Activated effector memory CD4-positive, alpha-beta T cell treated with anti-CD3 and anti-CD28 coated beads, Interleukin-2, amount 50 U/mL, for 16 hours (primary cell): Measurements from ENCODE around the gene B3GALNT2.

Experiments
- DNase-seq: peaks from one replicate; pipeline ENCODE4 v3.0.0-alpha.2; 2020

The B3GALNT2 gene

DNA sequence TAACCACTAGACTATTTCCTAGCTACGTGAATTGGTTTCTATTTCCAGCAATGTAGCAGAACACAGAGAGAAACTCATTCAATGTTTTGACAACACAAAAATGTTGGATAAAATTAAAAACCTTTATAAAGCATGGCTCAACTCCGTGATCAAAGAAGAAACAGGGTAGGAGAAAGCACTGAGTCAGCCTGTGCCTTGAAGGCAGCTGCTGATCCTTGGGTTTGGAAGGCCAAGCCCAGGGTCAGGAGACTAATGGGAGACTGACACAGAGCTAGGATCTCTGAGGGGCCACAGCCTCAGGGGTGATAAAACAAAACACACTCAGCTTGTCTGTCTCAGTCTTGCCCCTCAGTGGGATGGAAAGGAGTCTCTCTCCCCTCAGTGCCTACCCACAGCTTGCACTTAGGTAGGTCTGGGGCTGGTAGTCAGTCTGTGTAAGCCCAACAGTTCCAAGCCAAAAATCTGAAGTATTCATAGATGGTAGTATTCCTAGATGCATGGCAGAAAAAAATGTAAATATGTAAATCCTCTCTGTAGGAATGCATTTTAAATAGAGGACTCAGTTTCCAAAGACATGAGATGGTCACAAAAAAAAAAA, 53.3 kb downstream of the B3GALNT2 start:
- no peak for DNase-seq

DNA sequence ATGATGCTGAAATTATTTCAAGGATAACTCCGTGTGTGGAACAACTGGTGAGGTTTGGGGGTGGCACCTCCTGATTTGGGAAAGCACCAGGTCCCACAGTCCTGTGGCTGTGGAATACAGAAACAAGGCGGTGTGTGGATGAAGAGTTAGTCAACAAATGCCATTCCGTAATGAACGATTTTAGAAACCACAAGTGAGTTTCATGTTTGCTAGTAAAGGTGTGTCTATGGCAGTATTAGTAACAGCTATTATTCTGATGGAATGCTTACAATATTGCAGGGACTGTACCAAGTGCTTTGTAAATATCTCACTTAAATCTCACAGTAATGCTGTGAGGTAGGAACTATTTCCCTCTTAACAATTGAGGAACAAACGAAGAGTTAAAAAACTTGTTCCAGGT, 53.8 kb downstream of the B3GALNT2 start:
- DNase-seq = no peak

DNA sequence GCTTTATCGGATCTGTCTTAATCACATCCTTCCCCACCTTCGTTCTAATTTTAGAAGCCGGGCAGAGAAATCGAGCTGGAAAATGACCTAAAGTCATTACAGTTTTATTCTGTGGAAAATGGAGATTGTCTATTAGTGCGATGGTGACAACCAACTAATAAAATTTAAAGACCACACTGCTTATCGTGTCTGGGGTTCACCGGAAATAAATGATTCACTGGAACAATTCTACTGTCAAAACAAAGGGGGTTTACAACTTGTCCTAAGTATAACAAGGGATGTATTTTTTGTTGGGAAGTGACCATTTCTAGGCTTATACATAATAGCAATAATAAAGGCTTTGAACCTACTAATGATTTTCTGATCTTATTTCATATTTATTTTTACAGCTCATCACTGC, 55.6 kb downstream of the B3GALNT2 start:
- DNase-seq = no peak

DNA sequence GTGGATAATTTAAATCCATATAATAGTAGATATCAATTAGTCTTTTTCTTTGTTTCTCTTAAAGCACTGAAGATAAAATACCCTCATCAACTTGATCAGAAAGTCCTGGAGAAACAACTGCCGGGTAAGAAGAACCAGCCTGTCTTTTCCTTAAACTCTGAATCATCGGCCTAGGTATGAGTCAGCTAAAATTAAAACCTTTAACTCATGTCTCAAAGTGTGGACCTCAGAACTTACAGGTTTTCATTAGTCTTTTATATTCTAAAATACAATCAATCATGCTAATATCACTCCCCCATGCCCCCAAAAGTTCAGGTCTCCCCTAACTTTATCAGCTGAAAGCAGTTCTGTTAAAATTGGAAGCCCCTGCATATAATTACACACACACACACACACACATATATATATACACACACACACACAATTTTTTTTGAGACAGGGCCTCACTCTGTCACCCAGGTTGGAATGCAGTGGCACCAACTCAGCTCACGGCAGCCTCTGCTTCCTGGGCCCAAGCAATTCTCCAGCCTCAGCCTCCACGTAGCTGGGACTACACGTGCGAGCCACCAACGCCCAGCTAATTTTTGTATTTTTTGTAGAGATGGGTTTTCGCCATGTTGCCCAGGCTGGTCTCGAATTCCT, 61.3 kb downstream of the B3GALNT2 start:
- no peak for DNase-seq

DNA sequence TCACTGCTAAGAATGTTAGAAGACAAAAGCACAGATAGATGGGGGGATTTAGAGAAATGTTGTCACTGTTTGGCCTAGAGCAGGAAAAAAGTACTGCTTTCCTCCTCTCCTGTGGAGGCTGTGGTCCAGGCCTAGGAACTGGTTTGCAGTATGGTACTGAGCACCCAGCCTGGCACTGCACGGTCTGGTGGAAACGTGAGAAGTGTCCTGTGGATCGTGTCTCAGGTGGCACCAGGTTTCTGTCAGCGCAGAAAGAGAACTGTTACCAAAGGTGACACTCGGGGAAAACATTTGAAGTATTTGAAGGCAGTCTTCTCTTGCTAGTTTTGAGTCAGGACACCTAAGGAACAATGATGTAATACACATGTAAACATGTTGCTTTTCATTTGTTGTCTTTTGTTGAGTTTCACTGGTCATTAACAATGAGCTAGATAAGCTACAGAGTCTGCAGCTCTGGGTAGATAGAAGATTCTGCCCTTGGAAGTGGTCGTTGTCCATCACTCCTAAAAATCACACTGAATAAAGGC, 63.0 kb downstream of the B3GALNT2 start:
- no peak for DNase-seq

DNA sequence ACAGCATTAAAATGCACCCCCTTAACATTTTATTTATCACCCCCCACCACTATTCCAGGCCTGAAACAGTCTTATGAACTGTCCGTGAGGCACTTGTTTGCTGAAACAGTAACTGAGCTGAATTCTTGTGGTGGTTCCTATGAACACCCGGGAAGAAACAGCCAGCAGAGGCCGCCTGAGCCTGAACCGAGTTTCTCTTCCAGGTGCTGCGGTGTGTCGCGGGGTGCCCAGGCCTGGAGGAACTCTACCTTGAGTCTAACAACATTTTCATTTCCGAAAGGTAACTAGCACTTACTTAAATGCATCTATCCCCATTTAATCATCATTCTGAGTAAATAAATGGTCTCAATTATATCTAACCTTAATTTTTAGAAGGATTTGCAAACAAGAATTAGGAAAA, 70.3 kb downstream of the B3GALNT2 start:
- no peak for DNase-seq

DNA sequence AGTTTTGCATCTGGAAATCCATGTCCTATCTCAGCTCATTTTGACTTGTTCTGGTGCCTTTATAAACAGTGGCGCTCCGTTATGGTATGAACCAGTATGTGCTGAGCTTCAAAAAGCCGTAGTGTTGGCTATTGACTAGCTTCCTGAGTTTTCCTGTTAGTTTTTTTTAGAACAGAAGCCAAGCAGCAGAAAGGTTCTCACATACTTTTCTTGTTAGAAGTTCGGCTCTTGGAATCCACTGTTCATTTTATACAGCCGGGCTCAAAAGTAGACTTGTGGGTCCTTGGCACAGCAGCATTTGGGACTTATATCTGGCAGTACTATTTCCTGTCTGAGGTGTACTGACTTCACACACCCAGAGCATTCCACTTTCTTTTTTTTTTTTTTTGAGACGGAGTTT, 73.3 kb downstream of the B3GALNT2 start:
- DNase-seq = no peak

DNA sequence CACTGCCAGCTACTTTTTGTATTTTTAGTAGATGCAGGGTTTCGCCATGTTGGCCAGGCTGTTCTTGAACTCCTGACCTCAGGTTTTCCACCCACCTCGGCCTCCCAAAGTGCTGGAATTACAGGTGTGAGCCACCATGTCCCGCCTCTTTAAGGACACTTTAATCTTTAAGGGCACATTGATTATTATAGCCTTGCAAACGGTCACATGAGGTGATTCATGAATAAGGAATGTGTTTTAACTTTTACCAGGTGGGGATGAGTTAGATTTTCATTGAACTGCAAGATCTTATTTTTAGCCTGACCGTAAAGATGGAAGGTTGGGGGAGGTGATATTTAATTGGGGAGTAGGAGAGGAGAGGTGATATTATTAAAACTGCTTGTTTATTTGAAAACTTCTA, 75.1 kb downstream of the B3GALNT2 start:
- DNase-seq = no peak

DNA sequence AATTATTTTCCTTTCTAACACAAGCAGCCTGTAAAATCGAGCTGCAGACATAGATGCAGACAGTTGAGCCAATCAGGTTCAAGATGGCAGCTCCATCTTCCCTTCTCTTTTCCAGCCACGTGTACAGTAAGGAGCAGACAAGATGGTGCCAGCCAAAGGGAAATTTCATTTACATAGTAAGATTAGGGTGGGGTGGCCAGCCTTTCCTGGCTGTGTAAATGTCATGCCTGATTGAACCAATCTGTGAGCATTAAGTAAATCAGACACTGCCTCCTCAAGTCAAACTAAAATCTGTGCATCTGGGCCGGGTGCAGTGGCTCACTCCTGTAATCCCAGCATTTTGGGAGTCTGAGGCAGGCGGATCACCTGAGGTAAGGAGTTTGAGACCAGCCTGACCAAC, 76.8 kb downstream of the B3GALNT2 start:
- no peak for DNase-seq

DNA sequence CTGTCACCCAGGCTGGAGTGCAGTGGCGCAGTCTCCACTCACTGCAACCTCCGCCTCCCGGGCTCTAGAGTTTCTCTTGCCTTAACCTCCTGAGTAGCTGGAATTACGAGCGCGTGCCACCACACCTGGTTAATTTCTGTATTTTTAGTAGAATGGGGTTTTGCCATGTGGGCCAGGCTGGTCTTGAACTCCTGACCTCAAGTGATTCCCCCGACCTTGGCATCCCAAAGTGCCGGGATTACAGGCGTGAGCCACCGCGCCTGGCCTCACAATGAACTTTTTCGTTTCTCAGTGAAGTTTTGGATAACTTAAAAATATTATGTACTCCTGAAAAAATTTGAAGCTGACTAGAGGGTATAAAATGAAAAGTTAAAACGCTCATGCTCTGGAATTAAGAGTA, 77.6 kb downstream of the B3GALNT2 start:
- no peak for DNase-seq

DNA sequence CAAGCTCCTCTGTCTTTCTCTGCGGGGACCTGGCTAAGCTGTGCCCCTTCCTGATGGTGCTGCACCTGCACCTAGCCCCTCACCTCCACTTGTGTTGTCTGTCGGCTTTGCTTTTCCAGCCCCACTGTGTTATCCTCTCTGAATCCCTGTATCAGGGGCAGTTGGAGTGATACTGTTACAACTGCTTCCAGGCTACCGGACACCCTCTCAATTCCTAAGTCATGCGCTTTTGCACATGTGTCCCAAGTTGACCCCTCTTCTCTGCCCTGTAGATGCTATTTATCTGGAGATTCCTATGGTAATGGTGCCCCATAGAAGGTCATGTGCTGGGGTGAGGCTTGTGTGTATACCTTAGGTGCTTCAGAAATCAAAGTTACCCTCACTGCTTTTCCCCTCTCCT, 78.1 kb downstream of the B3GALNT2 start:
- DNase-seq = no peak

DNA sequence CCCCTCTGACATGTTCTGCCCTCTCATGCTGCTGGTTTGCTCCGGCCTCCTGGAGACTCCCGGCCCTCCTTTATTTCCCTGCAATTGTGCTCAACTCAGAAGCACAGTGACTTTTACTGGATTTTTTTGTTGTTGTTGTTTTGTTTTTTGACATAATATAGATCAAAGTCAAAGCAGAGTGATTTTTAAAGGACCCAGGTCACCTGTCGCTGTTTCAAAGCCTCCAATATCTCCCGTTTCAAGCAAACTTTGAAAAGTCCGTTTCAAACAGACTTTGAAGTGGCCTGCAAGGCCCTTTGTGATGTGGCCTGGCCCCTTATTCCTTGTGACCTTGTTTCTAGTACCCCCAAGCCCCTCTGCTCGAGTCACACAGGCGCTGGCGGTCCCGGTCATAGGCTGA, 78.9 kb downstream of the B3GALNT2 start:
- DNase-seq = no peak

DNA sequence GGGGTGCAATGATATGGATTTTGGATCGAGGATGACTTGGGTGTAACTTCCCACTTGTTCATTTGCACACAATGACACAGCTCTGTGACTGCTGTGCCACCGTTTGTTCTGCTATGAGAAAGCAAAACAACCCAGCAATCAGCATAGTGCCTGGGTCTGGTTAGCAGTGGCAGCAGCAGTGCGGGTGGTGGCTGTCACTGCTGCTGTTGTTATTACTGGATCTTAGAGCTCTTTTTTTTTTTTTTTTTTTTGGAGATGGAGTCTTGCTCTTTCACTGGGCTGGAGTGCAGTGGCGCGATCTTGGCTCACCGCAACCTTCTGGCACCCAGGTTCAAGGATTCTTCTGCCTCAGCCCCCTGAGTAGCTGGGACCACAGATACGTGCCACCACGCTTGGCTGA, 80.2 kb downstream of the B3GALNT2 start:
- DNase-seq = no peak

DNA sequence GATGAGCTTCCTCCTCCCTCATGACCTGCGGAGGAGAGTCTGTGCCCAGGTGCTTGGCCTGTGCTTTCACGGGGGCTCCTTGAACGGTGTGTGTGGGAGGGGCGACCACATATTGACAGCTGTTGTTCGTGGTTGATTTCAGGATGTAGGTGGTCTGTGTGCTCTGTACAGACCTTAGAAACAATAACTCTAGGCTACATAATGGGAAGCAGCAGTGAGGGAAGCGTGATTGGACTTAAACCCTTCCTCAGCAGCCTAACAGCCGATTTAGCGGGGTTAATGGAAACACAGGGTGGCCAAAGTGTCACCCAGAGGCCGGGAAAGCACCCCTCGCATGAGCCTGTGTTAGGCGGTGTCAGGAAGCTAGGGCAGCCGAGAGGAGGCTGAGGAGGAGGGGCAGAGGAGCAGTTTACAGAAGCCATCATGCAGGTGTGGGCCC, 81.0 kb downstream of the B3GALNT2 start:
- DNase-seq = peak; percentile 65

DNA sequence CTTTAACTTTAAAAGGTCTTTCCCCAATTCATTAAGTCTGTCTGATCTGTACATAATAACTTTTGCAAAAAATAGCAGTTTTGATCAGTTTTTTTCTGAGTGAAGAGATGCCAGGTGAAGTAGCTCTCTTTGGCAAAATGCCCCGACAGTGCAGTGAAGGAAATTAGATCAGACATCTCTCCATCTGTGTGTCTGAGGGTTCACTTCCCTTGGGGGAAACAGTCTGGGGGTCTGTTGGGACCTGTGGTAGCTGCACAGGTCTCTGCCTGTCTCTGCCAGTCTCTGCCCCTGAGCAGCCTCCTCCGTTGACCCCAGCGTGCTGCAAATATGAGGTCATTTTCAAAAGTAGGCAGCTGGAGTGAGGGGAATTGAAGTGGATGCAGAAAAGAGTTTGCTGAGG, 82.5 kb downstream of the B3GALNT2 start:
- no peak for DNase-seq

DNA sequence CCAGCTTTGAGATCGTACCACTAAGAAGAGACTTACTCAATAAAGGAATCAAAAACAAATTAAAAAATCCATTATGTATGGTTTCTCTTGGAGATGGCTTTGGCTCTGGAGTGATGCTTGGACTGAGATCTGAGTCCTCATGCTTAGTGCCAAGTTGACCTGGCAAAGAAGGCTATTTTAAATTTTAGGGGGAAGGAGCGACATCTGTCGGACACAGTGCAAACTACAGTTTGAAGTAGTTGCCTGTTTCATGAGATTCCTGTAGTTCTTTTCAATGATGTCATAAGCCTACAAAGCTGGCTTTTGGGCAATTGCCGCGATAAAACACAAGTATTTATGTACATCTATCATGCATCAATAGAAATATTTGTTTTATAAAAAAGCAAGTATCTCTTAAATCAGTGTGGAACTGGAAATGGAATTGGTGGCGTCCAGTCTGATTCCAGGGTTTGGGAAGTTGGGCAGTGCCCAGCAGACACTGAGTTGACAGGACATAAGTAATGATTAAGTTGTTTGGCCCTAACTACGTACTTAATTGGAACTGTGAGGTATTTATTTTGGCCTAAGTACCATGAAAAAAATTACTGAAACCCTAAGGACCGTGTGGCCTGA, 87.1 kb downstream of the B3GALNT2 start:
- DNase-seq = peak; percentile 80

DNA sequence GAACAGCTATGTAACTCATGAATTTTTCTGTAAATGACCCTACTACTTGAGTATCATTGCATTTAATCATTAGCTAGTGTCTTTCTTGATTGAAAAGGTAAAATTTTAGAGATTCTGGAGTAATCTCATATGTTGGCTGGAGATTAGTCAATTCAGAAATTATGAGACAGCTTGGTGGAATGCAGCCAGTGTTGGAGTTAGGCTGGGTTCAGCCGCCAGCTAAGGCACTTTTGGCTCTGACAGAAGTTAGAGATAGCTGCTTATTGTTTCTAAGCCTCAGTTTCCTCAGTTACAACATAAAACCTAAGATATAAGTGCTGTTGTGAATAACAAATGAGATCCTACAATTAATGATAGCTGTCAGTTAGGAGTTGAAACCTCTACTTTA, 87.6 kb downstream of the B3GALNT2 start:
- no peak for DNase-seq

DNA sequence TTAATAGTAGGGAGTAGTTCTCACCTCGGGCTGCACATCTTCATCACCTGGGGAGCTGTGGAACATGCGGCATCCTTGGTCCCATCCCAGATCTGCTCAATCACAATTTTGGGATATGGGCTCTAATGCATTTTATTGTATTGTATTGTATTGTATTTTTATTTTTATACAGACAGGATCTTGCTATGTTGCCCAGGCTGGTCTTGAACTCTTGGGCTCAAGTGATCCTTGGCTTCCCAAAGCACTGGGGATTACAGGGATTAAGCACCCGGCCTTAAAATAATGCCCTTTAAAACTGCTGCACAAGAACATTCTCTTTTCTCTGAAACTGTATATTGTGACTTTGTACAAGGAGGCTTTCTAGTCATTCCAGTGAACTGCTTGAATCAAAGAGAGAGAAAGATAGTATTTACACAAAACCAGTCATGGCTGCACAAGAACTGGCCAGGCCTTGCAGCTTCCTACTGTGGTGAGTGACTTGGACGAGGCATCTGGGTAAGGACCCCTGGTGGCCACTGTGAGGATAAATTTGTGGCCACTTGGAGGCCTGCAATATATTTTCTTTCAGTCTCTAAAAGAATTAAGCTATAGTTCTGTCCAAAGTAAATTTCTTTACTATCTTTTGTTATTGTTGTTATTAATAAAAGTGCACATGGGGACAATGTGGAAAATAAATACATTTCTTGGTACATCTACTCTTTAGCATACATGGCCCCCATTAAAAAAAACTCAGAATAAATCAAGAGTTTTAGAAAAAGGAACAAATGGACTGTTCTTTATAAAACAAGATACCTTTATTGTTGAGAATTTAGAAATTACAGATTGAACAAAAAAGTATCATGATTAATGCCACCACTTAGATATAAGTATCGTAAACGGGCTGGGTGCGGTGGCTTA, 89.0 kb downstream of the B3GALNT2 start:
- peak; percentile 83 for DNase-seq

DNA sequence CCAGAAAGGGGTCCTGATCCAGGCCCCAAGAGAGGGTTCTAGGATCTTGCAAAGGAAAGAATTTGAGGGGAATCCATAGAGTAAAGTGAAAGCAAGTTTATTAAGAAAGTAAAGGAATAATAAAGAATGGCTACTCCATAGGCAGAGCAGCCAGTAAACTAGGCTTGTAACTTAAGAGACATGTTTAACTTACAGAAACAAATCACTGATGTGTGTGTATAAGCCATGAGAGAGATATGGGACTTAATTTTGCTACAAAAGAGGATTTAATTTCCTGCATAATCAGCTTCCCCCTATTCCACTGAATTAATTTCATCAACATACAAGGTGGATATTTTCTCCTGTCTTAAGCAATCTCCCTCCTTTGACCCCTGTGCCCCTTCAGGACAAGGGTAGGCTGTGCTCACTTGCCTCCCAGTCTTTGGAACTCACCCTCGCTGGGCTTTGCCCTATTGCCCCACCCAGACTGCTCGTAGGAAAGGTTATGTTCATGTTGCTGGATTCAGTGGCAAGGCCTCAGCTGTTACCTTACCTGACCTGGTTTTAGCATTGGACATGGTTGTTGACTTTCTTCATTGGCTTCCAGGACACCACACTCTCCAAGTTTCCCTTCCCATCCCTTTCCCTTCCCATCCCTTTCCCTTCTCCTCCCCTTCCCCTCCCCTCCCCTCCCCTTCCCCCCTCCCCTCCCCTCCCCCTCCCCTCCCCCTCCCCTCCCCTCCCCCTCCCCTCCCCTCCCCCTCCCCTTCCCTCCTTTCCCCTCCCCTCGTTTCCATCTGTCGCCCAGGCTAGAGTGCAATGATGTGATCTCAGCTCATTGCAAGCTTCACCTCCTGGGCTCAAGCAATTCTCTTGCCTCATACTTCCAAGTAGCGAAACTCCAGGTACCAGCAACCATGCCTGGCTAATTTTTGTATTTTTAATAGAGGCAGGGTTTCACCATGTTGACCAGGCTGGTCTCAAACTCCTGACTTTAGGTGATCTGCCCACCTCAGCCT, 92.5 kb downstream of the B3GALNT2 start:
- DNase-seq = no peak

DNA sequence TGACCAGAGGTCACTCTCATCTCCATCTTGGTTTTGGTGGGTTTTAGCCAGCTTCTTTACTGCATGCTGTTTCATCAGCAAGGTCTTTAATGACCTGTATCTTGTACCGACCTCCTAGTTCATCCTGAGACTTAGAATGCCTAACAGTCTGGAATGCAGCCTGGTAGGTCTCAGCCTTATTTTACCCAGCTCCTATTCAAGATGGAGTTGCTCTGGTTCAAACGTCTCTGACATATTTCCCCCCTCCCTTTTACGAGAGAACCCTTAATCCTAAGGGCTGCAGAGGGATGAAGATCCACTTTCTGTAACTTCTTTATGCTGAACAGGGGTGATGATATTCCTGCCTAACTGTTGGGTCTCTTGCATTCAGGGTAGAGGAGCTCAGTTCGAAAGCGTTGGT, 93.8 kb downstream of the B3GALNT2 start:
- DNase-seq = no peak

DNA sequence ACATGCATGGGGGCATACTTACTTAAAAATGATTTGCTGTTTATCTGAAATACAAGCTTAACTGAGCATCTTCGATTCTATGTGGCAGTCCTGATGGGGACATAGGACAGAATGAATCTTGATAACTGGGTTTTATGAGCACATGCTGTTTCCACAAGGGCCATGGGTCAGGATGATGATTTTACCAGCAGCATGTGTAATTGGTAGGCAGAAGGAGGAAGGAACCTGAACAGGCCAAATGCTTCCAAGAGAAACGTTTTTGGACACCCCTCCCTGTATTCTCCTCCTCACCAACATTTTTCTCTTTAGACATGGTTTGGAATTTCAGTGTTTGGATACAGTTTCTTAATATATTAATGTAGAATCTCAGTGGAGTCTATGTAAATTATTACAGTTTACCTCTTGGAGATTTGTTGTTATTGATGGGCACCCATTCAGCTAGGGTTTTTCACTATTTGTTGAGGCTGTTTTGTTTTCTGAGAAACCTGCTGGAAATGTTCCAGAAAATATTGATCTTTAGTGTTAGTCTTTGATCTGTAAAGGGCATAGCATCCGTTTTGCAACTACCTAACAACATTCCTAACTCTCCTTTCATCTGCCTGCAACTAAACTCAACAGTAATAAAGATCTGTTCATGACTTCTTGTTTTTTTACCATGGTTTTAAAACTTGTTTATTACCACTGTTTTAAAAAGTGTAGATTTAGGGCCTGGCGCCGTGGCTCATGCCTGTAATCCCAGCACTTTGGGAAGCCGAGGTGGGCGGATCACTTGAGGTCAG, 95.0 kb downstream of the B3GALNT2 start:
- no peak for DNase-seq
